ENCODE data around the gene TNFRSF1A. TPM values are rescaled to one million over a fixed set of nuclear protein-coding genes. Genes with fewer than 3 reads are reported as not detected.

Gene TNFRSF1A
- total RNA-seq, 1 experiment from 2014 or later: 34.3 TPM

GRCh38 chr12:6367969-6368892, 26.4 kb upstream of the TNFRSF1A start:
- Histone ChIP-seq H3K4me1 (peaks cover 23% of the 10 kb centered on the region), H3K27me3 (no peaks in the 10 kb centered on the region), H3K4me3 (no peak overlapping the region), H3K36me3 (no peaks in the 10 kb centered on the region), H3K9me3 (replicated peaks) (no peaks in the 10 kb centered on the region), H3K27ac (no peak overlapping the region)
- DNase-seq: no peak

DNA sequence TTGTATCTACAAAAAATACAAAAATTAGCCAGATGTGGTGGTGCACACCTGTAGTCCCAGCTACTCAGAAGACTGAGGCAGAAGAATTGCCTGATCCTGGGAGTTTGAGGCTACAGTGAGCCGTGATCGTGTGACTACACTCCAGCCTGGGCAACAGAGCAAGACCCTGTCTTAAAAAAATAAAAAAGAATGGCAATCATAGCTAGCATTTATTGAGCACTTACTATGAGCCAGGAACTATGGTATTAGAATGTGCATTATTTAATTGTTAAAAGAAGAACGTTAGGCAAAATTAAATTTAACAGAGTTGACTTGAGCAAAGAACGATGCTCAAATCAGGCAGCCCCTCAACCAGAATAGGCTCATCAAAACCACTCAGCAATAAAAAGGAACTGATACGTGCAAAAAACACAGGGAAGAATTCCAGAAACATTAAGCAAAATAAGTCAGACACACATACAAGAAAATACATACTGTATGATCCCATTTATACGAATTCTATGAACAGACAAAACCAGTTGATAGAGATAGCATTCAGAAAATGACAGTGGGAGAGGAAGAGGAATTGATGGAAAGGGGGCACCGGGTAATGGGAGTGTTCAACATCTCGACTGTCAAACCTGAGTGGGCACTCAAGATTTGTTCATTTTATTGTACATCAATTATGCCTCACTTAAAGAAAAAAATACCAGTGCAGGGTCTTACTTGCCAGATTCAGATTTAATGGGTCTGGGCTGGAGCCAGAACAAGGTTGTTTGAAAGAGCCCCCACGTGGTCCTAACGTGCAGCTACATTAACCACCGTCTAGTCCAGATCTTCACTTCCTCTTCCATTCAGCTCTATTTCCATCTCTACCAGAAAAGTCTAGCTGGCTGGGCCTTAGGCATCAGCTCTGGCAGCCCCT, 25.4 kb upstream of the TNFRSF1A start:
- Histone ChIP-seq H3K36me3 (no peaks in the 10 kb centered on the region), H3K4me1 (peaks cover 17% of the 10 kb centered on the region), H3K9me3 (replicated peaks) (no peaks in the 10 kb centered on the region), H3K4me3 (no peak overlapping the region), H3K27ac (no peak overlapping the region), H3K27me3 (no peaks in the 10 kb centered on the region)
- no peak for DNase-seq

DNA sequence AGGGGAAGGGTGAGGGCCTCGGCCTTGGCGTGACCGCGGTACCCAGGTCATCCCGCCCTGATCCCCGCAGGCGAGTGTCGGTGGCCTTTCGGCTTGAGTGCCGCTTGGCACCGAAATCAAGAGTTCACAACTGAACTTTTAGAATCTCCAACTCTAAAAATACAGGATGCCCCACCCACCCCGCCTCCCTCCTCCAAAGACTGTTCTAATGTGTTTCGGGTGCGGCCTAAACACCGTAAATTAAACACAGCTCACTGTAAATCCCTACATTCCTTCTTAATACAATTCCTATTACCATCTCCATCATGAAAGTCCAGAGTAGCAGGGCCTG, 22.1 kb upstream of the TNFRSF1A start:
- no peak overlapping the region for H3K27ac ChIP-seq
- H3K9me3 ChIP-seq (replicated peaks): no peaks in the 10 kb centered on the region
- DNase-seq: no peak
- H3K4me3 ChIP-seq: no peak overlapping the region
- H3K4me1 ChIP-seq: no peaks in the 10 kb centered on the region; the same call in 1 of the 2 replicates
- no peaks in the 10 kb centered on the region for H3K36me3 ChIP-seq
- H3K27me3 ChIP-seq: no peaks in the 10 kb centered on the region

DNA sequence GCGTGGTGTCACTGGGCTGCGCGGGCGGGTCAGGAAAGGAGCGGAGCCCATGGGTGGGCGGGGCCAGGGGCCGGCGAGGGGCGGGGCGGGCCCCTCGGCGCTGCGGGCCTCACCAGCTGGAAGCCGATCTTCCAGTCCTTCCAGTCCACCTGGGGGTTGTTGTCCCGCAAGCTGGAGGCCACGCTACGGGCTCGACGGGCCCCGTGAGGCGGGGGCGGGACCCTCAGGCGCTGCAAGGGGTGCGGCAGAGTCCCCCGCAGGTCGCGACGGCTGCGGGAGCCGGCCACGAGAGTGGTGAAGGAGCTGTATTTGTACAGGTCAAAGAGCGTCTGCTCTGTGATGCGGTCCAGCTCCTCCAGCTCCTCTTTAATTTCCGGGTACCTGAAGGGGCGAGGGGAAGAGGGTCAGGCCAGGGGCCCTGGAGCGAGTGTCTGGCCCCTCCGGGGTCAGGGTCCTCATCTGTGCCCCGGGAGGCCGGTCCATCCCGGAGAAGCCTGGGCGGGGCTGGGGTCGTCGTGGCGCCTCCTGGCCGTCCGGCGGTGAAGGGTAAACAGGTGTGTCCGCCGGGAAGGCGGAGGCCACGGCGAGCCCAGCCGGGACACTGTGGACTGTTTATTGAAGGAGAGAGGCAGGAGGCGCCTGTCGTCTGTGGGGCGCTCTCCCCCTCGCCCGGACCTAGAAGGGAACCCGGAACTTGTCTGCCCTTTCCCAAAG, 21.6 kb upstream of the TNFRSF1A start:
- Histone ChIP-seq H3K27ac (no peak overlapping the region), H3K4me1 (no peaks in the 10 kb centered on the region; the same call in 1 of the 2 replicates), H3K36me3 (no peaks in the 10 kb centered on the region), H3K27me3 (no peaks in the 10 kb centered on the region; the same call in 1 of the 2 replicates), H3K4me3 (peak overlapping the region; percentile 17; the same call in 1 of the 2 replicates), H3K9me3 (replicated peaks) (no peaks in the 10 kb centered on the region)
- DNase-seq: no peak

DNA sequence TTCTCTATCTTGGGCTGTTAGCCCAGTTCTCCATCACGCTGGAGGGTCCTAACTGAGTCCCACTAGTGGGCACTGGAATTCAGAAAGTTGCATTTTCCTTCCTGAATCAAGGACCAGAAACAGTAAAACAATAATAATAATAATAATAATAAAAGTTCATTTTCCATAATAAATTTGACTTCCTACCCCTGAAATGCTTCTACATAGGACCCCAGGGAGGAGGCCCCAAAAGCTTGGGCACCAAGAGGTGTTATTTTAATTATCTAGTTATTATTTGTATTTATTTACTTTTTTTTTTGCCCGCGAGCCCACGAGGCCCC, 21.1 kb upstream of the TNFRSF1A start:
- Histone ChIP-seq H3K4me1 (no peaks in the 10 kb centered on the region), H3K4me3 (no peak overlapping the region), H3K27ac (no peak overlapping the region), H3K27me3 (peaks cover 2% of the 10 kb centered on the region; the same call in 1 of the 2 replicates), H3K9me3 (replicated peaks) (0 out of 2 replicates have a peak, but pooled peaks cover 3% of the 10 kb centered on the region), H3K36me3 (no peaks in the 10 kb centered on the region)
- DNase-seq: no peak

DNA sequence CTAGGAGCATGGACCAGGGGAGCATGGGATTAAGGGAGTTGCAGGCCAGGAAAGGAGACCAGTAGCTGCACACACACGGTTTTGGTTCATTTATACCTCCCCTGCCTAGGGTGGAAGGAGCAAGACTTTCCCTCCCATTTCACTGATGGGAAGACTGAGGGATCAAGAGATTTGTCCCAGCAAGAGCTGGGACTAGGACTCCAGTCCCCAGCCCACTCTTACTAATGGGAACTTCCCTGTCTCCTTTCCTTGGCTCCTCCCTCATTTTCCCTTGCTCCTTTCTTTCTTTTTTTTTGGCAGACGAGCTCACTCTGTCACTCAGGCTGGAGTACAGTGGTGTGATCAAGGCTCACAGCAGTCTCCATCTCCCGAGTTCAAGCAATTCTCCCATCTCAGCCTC, 20.5 kb upstream of the TNFRSF1A start:
- no peak for DNase-seq
- Histone ChIP-seq H3K36me3 (no peaks in the 10 kb centered on the region), H3K4me1 (no peaks in the 10 kb centered on the region), H3K27ac (no peak overlapping the region), H3K4me3 (no peak overlapping the region), H3K27me3 (peaks cover 6% of the 10 kb centered on the region; the same call in 1 of the 2 replicates), H3K9me3 (replicated peaks) (0 out of 2 replicates have a peak, but pooled peaks cover 4% of the 10 kb centered on the region)

- peaks cover 6% of the 10 kb centered on the region; the same call in 1 of the 2 replicates for H3K27me3 ChIP-seq
- H3K9me3 ChIP-seq (replicated peaks): 0 out of 2 replicates have a peak, but pooled peaks cover 4% of the 10 kb centered on the region
- H3K4me1 ChIP-seq: no peaks in the 10 kb centered on the region
- H3K36me3 ChIP-seq: no peaks in the 10 kb centered on the region
- H3K27ac ChIP-seq: no peak overlapping the region
- no peak for DNase-seq
- H3K4me3 ChIP-seq: no peak overlapping the region
Observed at GRCh38 chr12:6361834-6362233, 20.0 kb upstream of the TNFRSF1A start.

GRCh38 chr12:6360578-6361490, 19.0 kb upstream of the TNFRSF1A start:
- no peak for DNase-seq
- no peaks in the 10 kb centered on the region for H3K36me3 ChIP-seq
- H3K9me3 ChIP-seq (replicated peaks): 0 out of 2 replicates have a peak, but pooled peaks cover 4% of the 10 kb centered on the region
- H3K27ac ChIP-seq: no peak overlapping the region
- no peak overlapping the region for H3K4me3 ChIP-seq
- peaks cover 6% of the 10 kb centered on the region; the same call in 1 of the 2 replicates for H3K27me3 ChIP-seq
- no peaks in the 10 kb centered on the region for H3K4me1 ChIP-seq

- Histone ChIP-seq H3K27ac (no peak overlapping the region), H3K36me3 (no peaks in the 10 kb centered on the region), H3K27me3 (peaks cover 6% of the 10 kb centered on the region; the same call in 1 of the 2 replicates), H3K4me1 (no peaks in the 10 kb centered on the region), H3K9me3 (replicated peaks) (0 out of 2 replicates have a peak, but pooled peaks cover 4% of the 10 kb centered on the region), H3K4me3 (no peak overlapping the region)
- no peak for DNase-seq
Observed at GRCh38 chr12:6360080-6360571, 18.2 kb upstream of the TNFRSF1A start.

DNA sequence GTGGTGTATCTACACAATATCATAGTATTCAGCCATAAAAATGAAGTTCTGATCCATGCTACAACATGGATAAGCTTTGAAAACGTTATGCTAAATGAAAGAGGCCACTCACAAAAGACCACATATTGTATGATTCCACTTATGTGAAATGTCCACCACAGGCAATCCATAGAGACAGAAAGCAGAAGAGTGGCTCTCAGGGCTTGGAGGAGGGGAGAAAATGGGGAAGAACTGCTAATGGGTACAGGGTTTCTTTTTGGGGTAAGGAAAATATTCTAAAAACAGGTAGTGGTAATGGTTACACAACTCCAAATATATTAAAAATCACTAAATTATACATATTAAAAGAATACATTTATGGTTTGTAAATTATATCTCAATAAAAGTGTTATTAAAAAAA, 17.0 kb upstream of the TNFRSF1A start:
- Histone ChIP-seq H3K4me1 (no peaks in the 10 kb centered on the region), H3K9me3 (replicated peaks) (0 out of 2 replicates have a peak, but pooled peaks cover 4% of the 10 kb centered on the region), H3K36me3 (no peaks in the 10 kb centered on the region), H3K4me3 (no peak overlapping the region), H3K27me3 (peaks cover 6% of the 10 kb centered on the region; the same call in 1 of the 2 replicates), H3K27ac (no peak overlapping the region)
- no peak for DNase-seq

DNA sequence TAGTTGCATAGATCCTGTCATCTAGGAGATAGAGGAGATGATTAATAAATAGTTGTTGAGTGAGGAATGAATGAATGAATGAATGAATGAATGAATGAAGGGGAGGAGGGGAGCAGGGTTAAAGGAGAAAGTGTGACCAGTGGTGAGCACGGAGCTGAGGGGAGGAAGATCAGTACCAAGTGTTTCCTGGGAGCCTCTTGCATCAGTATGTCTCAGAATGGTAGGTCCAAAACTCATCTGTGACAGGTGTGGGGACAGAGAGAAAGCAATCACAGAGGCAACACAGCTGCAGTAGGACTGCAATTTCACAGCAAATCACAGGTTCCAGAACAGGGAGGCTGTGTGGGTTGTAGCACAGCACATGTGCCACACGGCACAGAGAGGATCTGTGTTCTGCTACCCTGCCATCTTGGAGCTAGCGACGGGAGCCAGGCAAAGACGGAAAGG, 14.5 kb upstream of the TNFRSF1A start:
- Histone ChIP-seq H3K27me3 (peaks cover 6% of the 10 kb centered on the region; the same call in 1 of the 2 replicates), H3K4me1 (peaks cover 4% of the 10 kb centered on the region; the same call in 1 of the 2 replicates), H3K36me3 (no peaks in the 10 kb centered on the region), H3K27ac (no peak overlapping the region), H3K9me3 (replicated peaks) (0 out of 2 replicates have a peak, but pooled peaks cover 4% of the 10 kb centered on the region), H3K4me3 (no peak overlapping the region)
- no peak for DNase-seq

- H3K9me3 ChIP-seq (replicated peaks): 0 out of 2 replicates have a peak, but pooled peaks cover 4% of the 10 kb centered on the region
- DNase-seq: no peak
- peaks cover 6% of the 10 kb centered on the region; the same call in 1 of the 2 replicates for H3K27me3 ChIP-seq
- no peak overlapping the region for H3K4me3 ChIP-seq
- no peak overlapping the region for H3K27ac ChIP-seq
- H3K4me1 ChIP-seq: peaks cover 4% of the 10 kb centered on the region; the same call in 1 of the 2 replicates
- H3K36me3 ChIP-seq: no peaks in the 10 kb centered on the region
Observed at GRCh38 chr12:6355491-6356373, 13.9 kb upstream of the TNFRSF1A start.

Measured in SJCRH30 (cell line).